Stomach (tissue), 9 donors: Measurements from ENCODE around the gene NTN1. TPM values are rescaled to one million over a fixed set of nuclear protein-coding genes. Genes with fewer than 3 reads are reported as not detected.

ENCODE experiments used
- DNase-seq, 2 donors: peaks; one replicate each; pipeline versions ENCODE4 v3.0.0 to v3.0.0-alpha.2; 2013 to 2019
- H3K27ac ChIP-seq, 5 donors: fragments of 200-600 bp in 4 of 5; sonication (generic) in 4 of 5; one replicate each; pipeline ENCODE4 v1.5.1; 2013 to 2019; ENCODE audit warnings: mild to moderate bottlenecking in 1 of 5, moderate library complexity in 1 of 5
- H3K27me3 ChIP-seq, 3 donors: fragments of 200-600 bp; sonication (generic); one replicate each; pipeline ENCODE4 v1.5.1; 2017 to 2019; ENCODE audit warnings: mixed run types in 1 of 3
- H3K36me3 ChIP-seq, 4 donors: fragments of 200-600 bp; sonication (generic); 1 replicate in 3 of 4; 2 replicates in 1 of 4; pipeline ENCODE4 v1.5.1; 2016 to 2019
- H3K4me1 ChIP-seq, 4 donors: fragments of 200-600 bp; sonication (generic); one replicate each; pipeline ENCODE4 v1.5.1; 2016 to 2019
- H3K4me3 ChIP-seq, 4 donors: fragments of 200-600 bp; sonication (generic) in 3 of 4; one replicate each; pipeline ENCODE4 v1.5.1; 2016 to 2019; ENCODE audit warnings: mild to moderate bottlenecking in 1 of 4
- H3K9me3 ChIP-seq, 4 donors: fragments of 200-600 bp; sonication (generic); one replicate each; pipeline ENCODE4 v1.5.1; 2016 to 2019
- CTCF ChIP-seq, 7 experiments: fragments of 450-650 bp in 4 of 7; fragments of 200-600 bp in 3 of 7; sonication (generic) in 3 of 7; IDR thresholded peaks; one replicate each; pipeline ENCODE4 v1.5.1; 2016 to 2019; ENCODE audit warnings: antibody characterized with exemption in 7 of 7, control low read depth in 2 of 7, mild to moderate bottlenecking in 1 of 7
- EP300 ChIP-seq: sonication (generic); formaldehyde crosslinking; IDR thresholded peaks from one replicate; pipeline ENCODE4 v1.6.1; 2017; ENCODE audit warnings: antibody characterized with exemption
- POLR2A ChIP-seq, 4 donors: fragments of 450-650 bp; IDR thresholded peaks; one replicate each; pipeline ENCODE4 v1.6.1; 2016; ENCODE audit warnings: antibody characterized with exemption in 4 of 4, control low read depth in 2 of 4, mild to moderate bottlenecking in 1 of 4, moderate library complexity in 1 of 4
- POLR2AphosphoS5 ChIP-seq, 3 donors: sonication (generic); formaldehyde crosslinking; IDR thresholded peaks; one replicate each; pipeline ENCODE4 v1.6.1; 2016; ENCODE audit warnings: antibody characterized with exemption in 3 of 3
- WGBS, 5 donors: extraction: QIAGEN DNeasy Blood & Tissue Kit in 3 of 5; methylation state at CpG; one replicate each; pipeline versions ENCODE4 v1.1.5 to v1.1.7; 2013 to 2018; 5-methylcytosine and 5-hydroxymethylcytosine counted together
- intact Hi-C: fragments of 100-400 bp; cut with DNase I; formaldehyde crosslinking; loops from one replicate; pipeline ENCODE4 v1.15.1; 2023; ENCODE audit warnings: low total_unique reads
- polyA plus RNA-seq, 3 donors: library from polyadenylated mRNA; stranded (reverse); fragments of 200-250 nt; gene quantifications; one replicate each; pipeline ENCODE4 v1.2.3, GENCODE V29; 2013
- total RNA-seq, 5 donors: library from RNA; depleted of rRNA; stranded (reverse); fragments of >200 nt; gene quantifications; one replicate each; pipeline versions ENCODE4 v1.1.0 to v1.2.3, GENCODE V29; 2014 to 2016
- donor health status: healthy with polysubstance abuse.
- donor health status: Bipolar disorder and iron deficiency.
- donor health status: healthy.

NTN1 gene
- total and polyA plus RNA-seq, 8 donors, result 2.9 to 56.2 (median 9.0) TPM

GRCh38 chr17:9285602-9286427 is 264.5 kb downstream of the NTN1 start:
- DNase-seq, result no peak
- intact Hi-C loops, result no loop called here
- Histone ChIP-seq H3K27me3 (no peaks in the 10 kb centered on the region), H3K36me3 (no peaks in the 10 kb centered on the region), H3K9me3 (no peaks in the 10 kb centered on the region), H3K27ac (peak overlapping the region in 3 of 5 donors; percentile 27 to 63 (median 47)), H3K4me1 (peaks cover 0 to 20% (median 10%) of the 10 kb centered on the region in 4 donors), H3K4me3 (no peak overlapping the region)
- TF ChIP-seq POLR2A (IDR thresholded peaks at IDR 0.05) (no peak), POLR2AphosphoS5 (IDR thresholded peaks at IDR 0.05) (no peak), EP300 (no peak), CTCF (IDR thresholded peaks at IDR 0.05) (no peak)
- WGBS, 5 donors, result 74 to 90% (median 79%) methylated on average over 14 of the region's 14 CpGs

GRCh38 chr17:9286434-9286833 is 265.1 kb downstream of the NTN1 start:
- no peak for TF ChIP-seq EP300
- no peak for TF ChIP-seq POLR2AphosphoS5 (IDR thresholded peaks at IDR 0.05)
- no peak for TF ChIP-seq CTCF (IDR thresholded peaks at IDR 0.05)
- no peak for TF ChIP-seq POLR2A (IDR thresholded peaks at IDR 0.05)
- intact Hi-C loops, result no loop called here
- no peaks in the 10 kb centered on the region for H3K27me3 ChIP-seq
- DNase-seq, result no peak
- no peaks in the 10 kb centered on the region for H3K9me3 ChIP-seq
- WGBS, 5 donors, result 73 to 90% (median 80%) methylated on average over 7 of the region's 7 CpGs
- H3K4me3 ChIP-seq, result no peak overlapping the region
- H3K36me3 ChIP-seq, result no peaks in the 10 kb centered on the region
- peaks cover 0 to 20% (median 10%) of the 10 kb centered on the region in 4 donors for H3K4me1 ChIP-seq
- H3K27ac ChIP-seq, result peak overlapping the region in 2 of 5 donors; percentile 47 to 63

GRCh38 chr17:9287306-9287705 is 266.0 kb downstream of the NTN1 start:
- Histone ChIP-seq H3K4me1 (peaks cover under 1 to 28% (median 15%) of the 10 kb centered on the region in 4 donors), H3K4me3 (no peak overlapping the region), H3K9me3 (no peaks in the 10 kb centered on the region), H3K27me3 (no peaks in the 10 kb centered on the region), H3K36me3 (no peaks in the 10 kb centered on the region), H3K27ac (no peak overlapping the region)
- TF ChIP-seq EP300 (no peak), POLR2A (IDR thresholded peaks at IDR 0.05) (no peak), POLR2AphosphoS5 (IDR thresholded peaks at IDR 0.05) (no peak), CTCF (IDR thresholded peaks at IDR 0.05) (no peak)
- 85 to 95% (median 90%) methylated on average over 2 of the region's 2 CpGs for WGBS, 5 donors
- DNase-seq, result peak in 1 of 2 donors; percentile 28
- intact Hi-C loops, result no loop called here

GRCh38 chr17:9290226-9290613 is 268.9 kb downstream of the NTN1 start:
- Histone ChIP-seq H3K36me3 (no peaks in the 10 kb centered on the region), H3K9me3 (no peaks in the 10 kb centered on the region), H3K4me1 (peaks cover 3 to 28% (median 18%) of the 10 kb centered on the region in 4 donors), H3K27ac (no peak overlapping the region), H3K4me3 (no peak overlapping the region), H3K27me3 (no peaks in the 10 kb centered on the region)
- intact Hi-C loops, result loop anchor here (5.0 to 10.0 kb wide), 2 partner anchors 128 to 295 kb away; no protein-coding TSS in a partner anchor
- WGBS, 5 donors, result 66 to 89% (median 82%) methylated on average over 7 of the region's 7 CpGs
- TF ChIP-seq CTCF (IDR thresholded peaks at IDR 0.05) (no peak), POLR2AphosphoS5 (IDR thresholded peaks at IDR 0.05) (no peak), EP300 (no peak), POLR2A (IDR thresholded peaks at IDR 0.05) (no peak)
- DNase-seq, result no peak
